Esophagus (tissue), 2 donors: ENCODE measurements around the gene MMP8. TPM values are rescaled to one million over a fixed set of nuclear protein-coding genes. Genes with fewer than 3 reads are reported as not detected.

Source experiments
- H3K27ac ChIP-seq, 2 donors: one replicate each; pipeline ENCODE4 v1.5.1; 2013; ENCODE audit warnings: low read depth in 2 of 2, mild to moderate bottlenecking in 2 of 2, inconsistent platforms in 1 of 2, low read length in 1 of 2, moderate library complexity in 1 of 2
- H3K27me3 ChIP-seq, 2 donors: one replicate each; pipeline ENCODE4 v1.6.1; 2013; ENCODE audit warnings: low read length in 2 of 2, control low read depth in 1 of 2, mild to moderate bottlenecking in 1 of 2; ENCODE audit not compliant: insufficient read depth in 2 of 2, control insufficient read depth in 1 of 2
- H3K36me3 ChIP-seq, 2 donors: one replicate each; pipeline ENCODE4 v1.6.1; 2013; ENCODE audit warnings: low read length in 1 of 2; ENCODE audit not compliant: control insufficient read depth in 2 of 2, insufficient read depth in 2 of 2
- H3K4me1 ChIP-seq, 2 donors: one replicate each; pipeline ENCODE4 v1.6.1; 2013; ENCODE audit warnings: low read length in 1 of 2; ENCODE audit not compliant: control insufficient read depth in 2 of 2, insufficient read depth in 2 of 2
- H3K4me3 ChIP-seq, 2 donors: one replicate each; pipeline ENCODE4 v1.5.1; 2013; ENCODE audit warnings: low read length in 2 of 2, mild to moderate bottlenecking in 2 of 2, low read depth in 1 of 2, moderate library complexity in 1 of 2
- H3K9me3 ChIP-seq, 2 donors: one replicate each; pipeline ENCODE4 v1.6.1; 2013; ENCODE audit warnings: mild to moderate bottlenecking in 2 of 2, low read depth in 1 of 2, low read length in 1 of 2, moderate library complexity in 1 of 2; ENCODE audit not compliant: control insufficient read depth in 2 of 2, insufficient read depth in 1 of 2
- WGBS, 2 donors: extraction: QIAGEN DNeasy Blood & Tissue Kit; methylation state at CpG; one replicate each; pipeline ENCODE4 v1.1.7; 2013; 5-methylcytosine and 5-hydroxymethylcytosine counted together
- polyA plus RNA-seq, 2 donors: library from polyadenylated mRNA; stranded (reverse); fragments of 200-250 nt; gene quantifications; one replicate each; pipeline ENCODE4 v1.2.3, GENCODE V29; 2013
- donor health status: healthy with polysubstance abuse.
- donor health status: Bipolar disorder and iron deficiency.

MMP8 gene, protein sequence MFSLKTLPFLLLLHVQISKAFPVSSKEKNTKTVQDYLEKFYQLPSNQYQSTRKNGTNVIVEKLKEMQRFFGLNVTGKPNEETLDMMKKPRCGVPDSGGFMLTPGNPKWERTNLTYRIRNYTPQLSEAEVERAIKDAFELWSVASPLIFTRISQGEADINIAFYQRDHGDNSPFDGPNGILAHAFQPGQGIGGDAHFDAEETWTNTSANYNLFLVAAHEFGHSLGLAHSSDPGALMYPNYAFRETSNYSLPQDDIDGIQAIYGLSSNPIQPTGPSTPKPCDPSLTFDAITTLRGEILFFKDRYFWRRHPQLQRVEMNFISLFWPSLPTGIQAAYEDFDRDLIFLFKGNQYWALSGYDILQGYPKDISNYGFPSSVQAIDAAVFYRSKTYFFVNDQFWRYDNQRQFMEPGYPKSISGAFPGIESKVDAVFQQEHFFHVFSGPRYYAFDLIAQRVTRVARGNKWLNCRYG
- under 1 TPM in 1 of 2 donors, not detected in 1; 0.01 TPM for polyA plus RNA-seq

DNA sequence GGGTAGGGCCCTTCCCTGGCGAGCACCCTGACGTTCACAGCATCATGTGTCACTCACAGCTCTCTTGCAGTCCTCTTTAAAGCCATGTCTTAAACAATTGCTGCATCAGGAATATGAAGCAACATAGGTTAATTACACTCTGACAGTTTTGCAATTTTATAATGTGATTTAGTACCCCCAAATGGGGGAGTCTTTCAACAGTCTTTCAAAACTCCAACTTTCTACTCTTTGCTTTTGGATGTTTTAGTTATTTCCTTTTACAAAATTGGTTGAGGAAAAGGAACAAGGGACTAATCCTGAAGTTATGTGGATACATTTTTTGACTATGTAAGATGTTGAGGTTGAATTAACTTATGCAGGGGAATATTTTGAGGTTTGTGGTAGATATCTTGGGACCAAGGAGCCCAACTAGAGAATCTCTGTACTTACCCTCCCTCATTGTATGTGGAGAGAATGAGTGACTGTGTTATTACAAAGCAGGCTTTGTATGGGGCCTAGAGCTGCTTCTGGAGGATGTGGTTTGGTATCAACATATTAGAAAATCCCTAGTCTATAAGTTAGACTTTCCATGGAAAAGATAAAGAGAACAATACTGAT, at the start of gene MMP8:
Gene MMP8, minus strand, starts transcription at position 51 of the 597 bp plus-strand sequence. CDS start 99 bp downstream, outside the sequence.
- Histone ChIP-seq H3K27ac (no peak within 1 kb of the TSS), H3K36me3 (no peaks in the 10 kb centered on the region), H3K27me3 (peaks cover 0 to 2% of the 10 kb centered on the region in 2 donors), H3K4me1 (no peaks in the 10 kb centered on the region), H3K4me3 (no peak within 1 kb of the TSS), H3K9me3 (no peaks in the 10 kb centered on the region)
- 40 to 44% methylated on average over 2 of the region's 2 CpGs for WGBS, 2 donors

DNA sequence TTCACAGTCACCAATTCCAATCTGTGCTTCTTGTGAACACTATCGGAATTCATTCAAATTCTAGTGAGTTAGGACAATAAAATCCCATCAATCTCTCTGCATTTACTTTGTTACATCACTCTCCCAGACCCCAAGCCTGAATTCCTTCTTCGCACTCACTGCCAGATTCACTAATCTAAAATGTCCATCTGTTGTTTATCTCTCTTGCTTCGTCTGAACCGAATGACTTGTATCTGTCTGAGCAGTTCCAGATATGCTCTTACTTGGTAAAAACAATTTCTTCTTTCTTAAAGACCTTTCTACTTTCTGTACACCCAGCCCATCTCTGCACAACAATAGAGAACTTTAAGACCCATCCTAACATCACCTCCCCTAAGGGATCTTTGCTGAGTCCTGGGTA, 48.6 kb upstream of the MMP8 start:
- Histone ChIP-seq H3K27me3 (no peaks in the 10 kb centered on the region), H3K4me3 (no peak overlapping the region), H3K4me1 (no peaks in the 10 kb centered on the region), H3K27ac (no peak overlapping the region), H3K36me3 (no peaks in the 10 kb centered on the region), H3K9me3 (no peaks in the 10 kb centered on the region)
- WGBS, 2 donors, result 70 to 75% methylated on average over 4 of the region's 4 CpGs

DNA sequence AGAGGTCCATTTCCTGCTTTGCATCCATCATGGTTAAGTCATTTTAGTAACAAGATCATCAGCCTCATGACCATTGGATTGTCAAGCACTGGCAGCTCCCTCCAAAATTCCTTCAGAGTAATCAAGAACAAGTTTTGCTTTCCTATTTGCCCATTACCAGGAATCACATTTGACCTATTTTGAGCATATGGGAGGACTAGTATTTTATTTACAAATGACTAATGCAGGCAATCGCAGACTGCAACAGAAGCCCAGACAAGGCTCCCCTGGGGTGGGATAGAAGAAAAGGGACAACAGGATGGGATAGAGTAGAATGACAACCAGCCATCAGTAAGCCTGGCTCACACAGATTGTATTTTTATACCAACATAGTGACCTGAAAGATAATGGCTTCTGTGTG, 46.6 kb upstream of the MMP8 start:
- Histone ChIP-seq H3K27me3 (no peaks in the 10 kb centered on the region), H3K27ac (no peak overlapping the region)
- 62 to 69% methylated on average over 1 of the region's 1 CpG for WGBS, 2 donors

DNA sequence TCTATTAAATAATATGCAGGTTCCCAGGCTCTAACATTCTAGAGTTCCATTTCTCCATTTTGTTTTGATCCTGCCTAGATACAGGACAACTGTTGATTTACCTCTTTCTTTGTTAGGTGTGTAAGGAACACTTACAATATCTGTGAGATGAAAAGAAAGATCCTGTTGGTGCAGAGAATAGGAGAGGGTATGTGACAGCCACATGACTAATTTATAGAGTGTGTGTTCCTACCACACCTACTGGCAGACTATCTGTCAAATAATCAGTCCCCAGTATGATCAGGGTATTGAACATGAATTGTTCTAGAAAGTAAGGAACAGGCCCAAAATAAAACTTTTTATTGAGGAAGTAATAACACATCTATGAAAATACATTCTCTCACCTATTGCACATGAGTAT, 45.4 kb upstream of the MMP8 start:
- no peak overlapping the region for H3K27ac ChIP-seq
- H3K36me3 ChIP-seq, result no peaks in the 10 kb centered on the region
- H3K9me3 ChIP-seq, result no peaks in the 10 kb centered on the region
- no peaks in the 10 kb centered on the region for H3K4me1 ChIP-seq
- H3K4me3 ChIP-seq, result no peak overlapping the region
- H3K27me3 ChIP-seq, result no peaks in the 10 kb centered on the region

More for the DNA sequence above, 46.6 kb upstream of the MMP8 start:
- Histone ChIP-seq H3K9me3 (no peaks in the 10 kb centered on the region), H3K4me3 (no peak overlapping the region), H3K4me1 (no peaks in the 10 kb centered on the region), H3K36me3 (no peaks in the 10 kb centered on the region)

DNA sequence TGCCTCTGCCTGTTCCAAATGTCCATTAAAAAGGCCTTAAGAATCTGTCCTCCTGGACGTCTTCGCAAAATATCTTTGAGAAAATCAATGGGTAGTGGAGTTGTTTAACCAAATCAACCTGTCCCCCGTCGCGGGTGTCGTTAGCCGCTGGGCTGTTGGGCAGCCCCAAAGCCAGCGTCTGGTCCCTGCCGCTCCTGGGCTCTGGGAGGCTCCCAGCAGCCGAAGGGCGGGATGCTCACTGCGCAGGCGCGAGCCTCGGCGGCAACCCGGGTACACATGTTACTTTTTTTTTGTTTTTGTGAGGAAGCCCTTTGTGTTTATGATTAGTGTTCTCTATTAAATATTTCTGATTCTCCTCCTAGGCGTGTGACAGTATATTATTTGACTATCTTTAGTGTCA, 43.0 kb upstream of the MMP8 start:
- H3K4me1 ChIP-seq, result no peaks in the 10 kb centered on the region
- H3K36me3 ChIP-seq, result no peaks in the 10 kb centered on the region
- 61 to 83% methylated on average over 18 of the region's 18 CpGs for WGBS, 2 donors
- H3K9me3 ChIP-seq, result no peaks in the 10 kb centered on the region
- H3K27me3 ChIP-seq, result no peaks in the 10 kb centered on the region
- no peak overlapping the region for H3K27ac ChIP-seq
- no peak overlapping the region for H3K4me3 ChIP-seq

DNA sequence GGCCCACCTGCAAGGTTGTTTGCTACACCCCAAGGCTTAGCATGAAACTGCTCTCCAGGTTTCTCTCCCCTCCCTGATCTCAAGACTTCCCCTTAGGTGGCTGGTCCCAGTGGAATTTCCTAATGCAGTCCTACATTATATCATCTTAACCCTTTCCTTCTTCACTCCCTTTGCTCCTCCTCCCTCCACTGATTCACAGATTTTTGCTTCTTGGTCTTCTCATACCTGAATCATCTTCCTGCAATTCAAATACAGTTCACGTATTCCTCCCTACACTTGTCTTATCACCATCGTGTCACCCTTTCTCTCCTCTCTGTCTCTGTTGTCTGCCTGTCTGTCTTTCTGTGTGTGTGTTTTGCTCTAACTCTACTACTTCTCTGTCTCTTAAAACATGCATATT, 38.7 kb upstream of the MMP8 start:
- H3K9me3 ChIP-seq, result no peaks in the 10 kb centered on the region
- H3K4me1 ChIP-seq, result no peaks in the 10 kb centered on the region
- 72 to 75% methylated on average over 2 of the region's 2 CpGs for WGBS, 2 donors
- no peak overlapping the region for H3K4me3 ChIP-seq
- H3K27ac ChIP-seq, result no peak overlapping the region
- H3K27me3 ChIP-seq, result no peaks in the 10 kb centered on the region
- no peaks in the 10 kb centered on the region for H3K36me3 ChIP-seq

DNA sequence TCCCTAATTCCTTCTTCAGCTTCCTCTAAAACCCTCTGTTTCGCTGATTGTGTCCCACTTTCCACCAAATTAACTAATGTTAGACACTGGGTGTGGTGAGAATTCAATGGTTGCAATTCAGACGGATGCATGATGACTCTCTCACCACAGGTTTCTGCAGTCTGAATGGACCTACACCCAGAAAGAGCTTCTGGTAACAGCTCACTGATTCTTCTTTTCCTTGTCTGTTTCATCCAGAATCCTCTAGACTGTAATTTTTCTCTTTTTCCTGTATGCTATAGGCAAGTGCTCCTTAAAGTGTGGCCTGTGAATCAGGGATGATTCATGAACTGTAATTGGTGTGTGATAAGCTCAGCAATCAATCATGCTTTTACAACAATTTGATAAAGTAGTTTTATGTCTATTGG, 37.6 kb upstream of the MMP8 start:
- Histone ChIP-seq H3K9me3 (no peaks in the 10 kb centered on the region), H3K27ac (no peak overlapping the region), H3K4me1 (no peaks in the 10 kb centered on the region), H3K36me3 (no peaks in the 10 kb centered on the region), H3K27me3 (no peaks in the 10 kb centered on the region), H3K4me3 (no peak overlapping the region)
- 54 to 57% methylated on average over 2 of the region's 2 CpGs for WGBS, 2 donors

DNA sequence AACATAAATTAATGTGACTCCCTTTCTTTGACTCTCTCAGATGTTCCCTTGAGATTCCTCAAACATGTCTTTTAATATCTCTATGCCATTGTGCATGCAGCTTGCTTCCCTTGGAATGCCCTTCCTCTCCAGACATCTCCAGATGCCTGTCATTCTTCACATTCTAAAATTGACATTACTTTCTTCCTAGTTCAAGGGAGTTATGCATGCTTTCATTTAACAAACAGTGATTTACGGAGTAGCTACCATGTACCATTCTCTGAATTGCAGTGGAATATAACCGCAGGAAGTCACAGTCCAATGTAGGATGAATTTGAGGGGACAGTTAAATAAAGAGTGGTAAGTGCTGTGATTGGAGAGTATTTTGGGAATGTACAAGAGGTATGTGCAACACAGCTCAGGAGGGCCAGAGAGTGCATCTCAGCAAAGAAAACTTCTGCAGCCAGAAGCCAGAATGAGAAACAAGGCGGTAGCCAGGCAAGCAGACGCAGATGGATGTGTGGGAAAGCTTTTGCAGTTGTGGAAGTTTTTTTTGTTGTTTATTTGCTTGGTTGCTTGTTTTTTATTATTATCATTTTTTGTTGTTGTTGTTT, 37.0 kb upstream of the MMP8 start:
- no peak overlapping the region for H3K27ac ChIP-seq
- H3K4me1 ChIP-seq, result no peaks in the 10 kb centered on the region
- no peaks in the 10 kb centered on the region for H3K36me3 ChIP-seq
- no peaks in the 10 kb centered on the region for H3K9me3 ChIP-seq
- 88 to 90% methylated on average over 4 of the region's 4 CpGs for WGBS, 2 donors
- H3K27me3 ChIP-seq, result no peaks in the 10 kb centered on the region
- H3K4me3 ChIP-seq, result no peak overlapping the region

DNA sequence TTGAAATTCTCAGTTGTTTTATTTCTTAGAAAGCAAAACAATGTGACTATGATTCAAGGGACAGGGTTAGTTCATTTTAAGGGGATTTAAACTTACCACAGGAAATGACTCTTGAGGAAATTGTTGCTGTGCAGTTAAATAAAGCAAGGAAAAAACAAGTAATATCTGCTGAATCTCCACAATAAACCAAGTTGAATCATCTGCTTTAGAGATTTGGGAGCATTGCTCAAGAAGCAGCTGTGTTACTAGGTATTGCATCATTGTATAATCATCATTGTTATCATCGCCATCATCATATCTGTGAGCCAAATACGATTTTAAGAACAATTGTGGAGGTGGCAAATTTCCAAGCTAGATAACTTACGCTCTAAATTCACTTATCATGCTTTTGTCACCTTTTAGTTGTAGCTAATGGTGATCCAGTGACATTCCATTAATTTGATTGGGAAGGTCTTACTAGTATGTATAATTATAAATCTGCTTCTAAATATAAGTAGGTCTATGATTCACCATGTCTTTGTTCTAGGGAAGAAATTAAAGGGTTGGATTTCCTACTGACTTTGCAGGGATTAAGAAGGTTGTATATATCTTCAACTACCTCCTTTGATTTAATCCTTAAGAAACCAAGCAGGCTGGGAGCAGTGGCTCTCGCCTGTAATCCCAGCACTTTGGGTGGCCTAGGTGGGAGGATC, 35.7 kb upstream of the MMP8 start:
- no peaks in the 10 kb centered on the region for H3K4me1 ChIP-seq
- no peaks in the 10 kb centered on the region for H3K36me3 ChIP-seq
- H3K9me3 ChIP-seq, result no peaks in the 10 kb centered on the region
- H3K4me3 ChIP-seq, result no peak overlapping the region
- no peak overlapping the region for H3K27ac ChIP-seq
- 20 to 30% methylated on average over 4 of the region's 4 CpGs for WGBS, 2 donors
- H3K27me3 ChIP-seq, result no peaks in the 10 kb centered on the region
